Renal pelvis (tissue), 4 donors: ENCODE measurements around the gene PYGM. TPM values are rescaled to one million over a fixed set of nuclear protein-coding genes. Genes with fewer than 3 reads are reported as not detected.

Experiments
- DNase-seq: peaks from one replicate; pipeline ENCODE4 v3.0.0-alpha.2; 2013
- polyA plus RNA-seq, 3 donors: library from polyadenylated mRNA; unstranded; fragments of 120-200 nt; gene quantifications; one replicate each; pipeline ENCODE4 v1.2.1, GENCODE V29; 2013; ENCODE audit not compliant: insufficient read length in 3 of 3

The PYGM gene
- polyA plus RNA-seq, 3 donors: 2.2 to 2.4 (median 2.3) TPM

DNA sequence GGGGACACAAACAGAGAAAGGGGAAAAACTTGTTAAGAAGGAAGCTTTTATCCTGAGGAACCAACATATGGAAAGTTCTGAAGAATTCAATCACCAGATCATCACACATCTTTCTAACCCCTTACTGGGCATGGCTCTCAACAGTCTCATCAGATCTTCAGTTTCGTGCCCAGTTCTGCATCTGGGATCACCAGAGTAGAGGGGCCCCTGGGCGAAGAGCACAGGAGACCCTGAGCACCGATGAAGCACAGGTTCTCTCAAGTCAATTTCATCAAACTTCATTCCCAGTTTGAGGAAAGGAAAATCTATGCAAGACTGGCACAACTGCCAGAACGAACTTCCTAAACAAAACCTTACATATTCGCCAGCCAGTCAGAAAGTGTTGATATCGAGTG, 8.5 kb upstream of the PYGM start:
- DNase-seq: no peak

DNA sequence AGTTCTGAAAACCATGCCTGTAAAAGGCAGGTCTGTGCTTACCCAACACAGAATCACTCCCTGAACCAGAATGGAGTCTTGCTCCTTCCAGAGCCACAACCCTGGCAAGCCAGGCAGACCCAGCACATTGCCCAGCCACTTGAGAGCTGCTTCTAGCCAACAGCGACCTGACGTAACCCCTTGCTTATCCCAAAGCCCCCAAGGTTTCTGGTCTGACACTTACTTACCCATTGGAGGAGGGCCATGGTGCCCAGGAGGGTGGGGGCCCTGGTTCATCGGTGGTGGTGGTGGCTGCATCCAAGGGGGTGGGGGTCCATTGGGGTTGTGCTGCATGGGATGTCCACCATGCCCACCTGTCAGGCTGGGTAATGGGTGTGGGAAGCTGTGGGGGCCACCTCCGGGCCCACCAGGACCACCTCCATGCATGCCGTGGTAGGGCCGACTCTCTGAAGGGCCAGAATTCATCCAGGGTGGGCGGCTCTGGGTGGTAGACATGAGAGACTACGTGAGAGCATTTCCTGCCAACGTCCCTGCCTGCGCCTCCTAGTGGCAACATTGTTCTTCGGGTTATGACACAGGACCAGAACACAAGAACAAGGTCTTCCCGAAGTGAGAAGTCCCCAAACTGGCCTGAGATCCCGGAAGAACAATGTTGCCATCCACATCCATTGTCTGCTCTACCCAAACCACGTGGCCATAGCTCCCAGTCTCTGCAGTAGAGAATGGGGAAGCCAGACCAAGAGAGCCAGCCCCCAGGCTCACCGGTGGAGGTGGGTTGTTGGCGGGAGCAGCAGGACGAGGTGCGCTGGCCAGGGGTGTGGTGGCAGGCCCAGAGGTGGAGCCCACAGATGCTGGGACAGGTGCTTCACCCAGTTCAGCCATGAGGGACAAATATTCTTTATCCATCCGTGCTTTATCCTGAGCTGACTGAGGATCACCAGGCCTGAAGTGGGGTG, 7.8 kb upstream of the PYGM start:
- DNase-seq: no peak

DNA sequence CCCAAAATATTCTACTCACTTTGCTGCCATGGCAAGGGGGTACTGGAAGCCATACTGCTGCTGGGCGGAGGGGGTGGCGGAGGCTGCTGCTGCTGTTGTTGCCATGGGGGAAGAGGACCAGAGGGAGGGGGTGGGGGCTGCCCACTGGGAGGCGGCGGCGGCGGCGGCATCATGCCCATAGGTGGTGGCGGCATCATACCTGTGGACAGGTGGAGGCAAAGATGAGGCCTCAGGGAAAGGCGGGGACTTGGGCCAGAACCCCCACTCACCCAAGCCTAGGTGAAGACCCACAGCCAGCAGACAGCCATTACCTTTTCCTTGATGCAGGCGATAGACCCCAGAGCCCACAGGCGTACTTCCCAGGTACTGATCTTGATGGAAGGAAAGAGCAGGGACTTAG, 7.1 kb upstream of the PYGM start:
- DNase-seq: no peak

DNA sequence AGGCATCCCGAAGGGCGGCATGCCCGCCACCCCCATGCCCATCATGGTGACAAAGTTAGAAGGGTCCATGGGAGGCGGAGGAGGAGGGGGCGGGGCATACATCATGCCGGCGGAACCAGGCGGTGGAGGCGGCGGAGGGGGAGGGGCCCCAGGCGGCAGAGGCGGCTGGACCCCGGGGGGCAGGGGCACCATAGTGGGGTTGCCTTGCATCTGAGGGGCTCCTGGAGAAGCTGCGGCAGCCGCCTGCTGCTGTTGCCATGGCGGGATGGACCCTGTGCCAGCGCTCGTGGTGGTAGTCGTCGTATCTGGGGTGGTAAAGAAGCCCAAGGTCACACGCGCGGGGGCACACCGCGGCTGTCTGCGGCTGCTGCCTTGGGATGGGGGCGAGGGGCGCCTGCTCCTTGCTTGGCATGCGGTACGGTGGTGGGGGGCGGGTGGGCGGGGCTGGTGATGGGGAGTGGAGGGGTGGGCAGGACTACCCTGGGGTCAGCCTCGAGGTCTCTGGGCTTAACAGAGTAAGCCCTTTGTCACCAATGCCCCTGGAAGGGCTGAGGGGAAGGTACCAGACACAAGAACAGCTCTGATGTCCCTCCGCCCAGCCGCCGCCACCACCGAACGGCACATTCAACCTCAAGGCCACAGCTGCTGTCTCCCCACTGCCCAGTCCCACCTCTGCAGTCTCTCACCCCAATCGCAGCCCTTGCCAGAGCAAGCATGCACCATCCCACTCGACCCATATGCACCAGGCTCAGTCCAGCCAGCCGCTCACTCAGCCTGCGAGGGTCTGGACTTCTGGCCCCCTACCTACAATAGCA, 6.3 kb upstream of the PYGM start:
- DNase-seq: no peak

DNA sequence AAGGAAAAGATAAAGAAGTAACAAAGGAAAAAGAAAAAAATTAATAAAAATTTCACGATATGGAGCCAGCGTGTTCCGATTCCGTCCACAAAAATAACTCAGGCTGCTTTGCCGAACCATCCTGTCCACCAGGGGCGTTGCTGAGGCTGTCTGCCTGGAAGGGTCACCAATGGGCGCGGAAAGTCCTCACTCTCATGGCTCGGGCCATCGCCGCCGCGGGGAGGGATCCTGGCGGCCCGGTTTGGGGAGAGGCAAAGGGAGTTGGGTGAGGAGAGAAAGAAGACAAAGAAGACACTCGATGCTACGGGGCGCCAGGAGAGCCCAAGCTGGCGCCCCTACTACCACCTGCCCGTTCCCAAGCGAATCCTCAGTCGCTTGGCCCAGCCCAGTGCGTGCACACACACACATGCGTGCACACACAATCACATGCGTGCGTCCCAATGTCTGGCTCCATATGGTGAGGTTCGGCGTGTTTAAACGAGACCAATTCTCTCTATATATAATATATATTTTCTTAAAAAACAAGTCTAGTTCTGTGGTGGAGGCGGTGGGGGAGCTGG, 5.6 kb upstream of the PYGM start:
- DNase-seq: no peak

DNA sequence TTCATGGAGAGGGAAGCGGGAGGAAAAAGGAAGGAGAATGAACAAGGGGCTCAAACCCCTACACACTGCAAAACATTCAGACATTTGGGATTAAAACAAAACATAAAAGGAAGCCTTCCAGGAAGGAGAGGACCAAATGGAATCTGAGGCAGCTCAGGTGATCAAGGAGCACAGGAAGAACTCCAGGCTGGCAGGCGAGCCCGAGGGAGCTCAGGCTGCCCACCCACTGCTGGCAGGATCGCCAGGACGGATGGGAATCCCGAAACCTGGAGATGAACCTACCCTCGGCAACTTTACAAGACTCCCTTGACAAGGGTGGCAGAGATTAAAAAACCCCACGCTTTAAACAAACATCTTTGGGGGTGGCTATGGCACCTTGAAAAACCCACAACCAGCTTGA, 5.0 kb upstream of the PYGM start:
- no peak for DNase-seq

DNA sequence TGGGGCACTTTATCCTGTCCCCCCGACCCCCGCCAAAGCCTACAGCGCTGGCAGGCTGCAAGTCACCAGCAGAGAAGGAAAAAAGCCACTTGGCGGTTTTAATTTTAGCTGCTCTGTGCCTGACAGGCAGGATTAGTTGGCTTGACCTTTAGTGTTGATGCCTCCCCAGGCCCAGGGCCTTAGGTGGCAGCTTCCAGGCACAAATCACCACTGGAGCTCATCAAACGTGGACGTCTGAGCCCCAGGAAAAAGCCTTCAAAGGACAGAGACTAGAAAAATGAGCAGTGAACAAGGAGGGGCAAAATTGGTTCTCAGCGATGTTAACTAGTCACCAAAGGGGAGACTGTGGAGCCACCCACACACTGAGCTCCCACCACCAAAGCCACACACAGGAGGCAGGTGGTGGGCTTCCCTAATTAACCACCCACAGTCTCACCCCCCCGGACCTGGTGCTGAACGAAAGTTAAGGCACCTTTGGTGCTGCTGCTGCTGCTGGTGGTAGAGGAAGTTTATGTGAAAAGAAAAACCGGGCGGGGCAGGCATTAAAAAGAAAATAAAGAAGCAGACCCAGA, 4.4 kb upstream of the PYGM start:
- no peak for DNase-seq

DNA sequence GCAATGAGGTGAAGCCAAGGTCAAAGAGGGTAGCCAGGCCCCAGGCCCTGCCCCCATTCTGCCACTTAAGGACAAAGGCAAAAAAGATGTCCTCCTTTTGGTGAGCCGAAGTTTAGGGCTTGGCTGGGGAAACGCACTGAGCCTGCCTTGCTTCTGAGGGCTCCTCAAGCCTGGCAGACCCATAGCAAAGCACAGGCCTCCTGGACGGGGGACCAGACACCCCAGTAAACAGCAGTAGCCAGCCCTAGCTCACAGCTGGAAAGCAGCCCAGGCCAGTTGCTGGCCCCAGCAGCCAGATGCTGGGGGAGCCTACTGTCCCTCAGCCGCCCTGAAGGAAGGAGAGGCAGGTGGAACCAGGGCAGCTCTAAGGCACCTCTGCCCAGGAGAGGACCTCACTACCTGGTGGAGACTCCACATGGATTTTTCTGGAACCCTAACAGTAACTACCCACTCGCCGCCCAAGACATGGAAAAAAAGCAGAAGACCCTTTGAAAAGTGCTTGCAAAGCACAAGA, 3.8 kb upstream of the PYGM start:
- DNase-seq: no peak

DNA sequence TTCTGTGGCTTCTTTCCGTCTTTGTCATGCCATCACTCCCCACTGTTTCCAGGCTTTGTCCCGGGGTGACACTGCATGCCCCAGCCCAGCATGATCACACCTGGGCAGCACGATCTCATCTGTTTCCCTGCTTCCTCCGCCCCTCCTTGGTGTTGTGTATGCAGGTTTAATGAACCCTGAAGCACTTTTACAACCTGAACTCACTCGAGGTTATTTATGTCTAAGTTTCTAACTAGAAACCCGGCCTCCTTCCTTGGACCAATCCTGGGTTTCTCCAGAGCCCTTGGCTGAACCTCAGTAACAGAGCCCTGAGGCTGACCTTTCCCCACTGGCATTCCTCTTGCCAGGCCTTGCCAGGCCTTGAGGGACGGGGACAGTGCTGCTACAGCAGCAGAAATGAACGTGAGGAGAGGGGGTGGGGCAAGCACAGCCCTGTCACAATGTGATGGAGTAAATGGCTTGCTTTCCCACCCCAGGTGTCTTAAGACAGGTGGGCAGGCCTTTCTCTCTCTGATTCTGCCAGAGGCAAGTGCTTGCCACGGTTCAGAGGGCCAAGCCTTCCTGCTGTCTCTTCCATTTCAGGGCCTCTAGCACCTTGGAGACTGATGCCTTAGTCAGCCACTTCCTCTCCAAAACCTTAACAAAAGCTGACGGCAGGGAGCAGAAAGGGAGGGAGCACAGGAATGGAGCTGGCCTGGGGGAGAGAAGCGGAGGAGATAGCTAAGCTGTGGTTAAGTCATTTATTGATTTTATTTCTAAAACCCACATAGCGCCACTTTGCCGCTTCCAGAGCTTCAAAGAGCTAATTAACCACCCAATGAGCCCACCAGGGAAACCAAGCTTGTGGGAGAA, 3.1 kb upstream of the PYGM start:
- peak; percentile 91 for DNase-seq

DNA sequence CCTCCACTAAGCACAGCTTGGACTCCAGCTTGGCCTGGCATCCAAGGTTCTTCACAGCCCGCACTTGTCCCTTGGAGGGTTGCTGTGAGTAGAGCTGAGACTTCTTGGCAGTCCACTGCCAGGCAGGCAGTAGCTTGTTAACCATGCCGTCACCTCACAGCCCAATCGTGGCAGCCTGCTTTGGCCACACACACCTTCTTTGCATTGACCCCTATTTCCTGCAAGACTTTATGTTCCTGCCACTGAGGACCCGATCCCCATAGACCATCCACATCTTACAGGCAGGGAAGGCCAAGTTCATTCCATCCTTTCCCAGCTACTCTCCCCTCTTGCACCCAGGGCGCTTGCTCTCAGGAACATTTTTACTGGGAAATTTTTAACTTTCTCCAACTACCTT, 2.5 kb upstream of the PYGM start:
- DNase-seq: no peak

DNA sequence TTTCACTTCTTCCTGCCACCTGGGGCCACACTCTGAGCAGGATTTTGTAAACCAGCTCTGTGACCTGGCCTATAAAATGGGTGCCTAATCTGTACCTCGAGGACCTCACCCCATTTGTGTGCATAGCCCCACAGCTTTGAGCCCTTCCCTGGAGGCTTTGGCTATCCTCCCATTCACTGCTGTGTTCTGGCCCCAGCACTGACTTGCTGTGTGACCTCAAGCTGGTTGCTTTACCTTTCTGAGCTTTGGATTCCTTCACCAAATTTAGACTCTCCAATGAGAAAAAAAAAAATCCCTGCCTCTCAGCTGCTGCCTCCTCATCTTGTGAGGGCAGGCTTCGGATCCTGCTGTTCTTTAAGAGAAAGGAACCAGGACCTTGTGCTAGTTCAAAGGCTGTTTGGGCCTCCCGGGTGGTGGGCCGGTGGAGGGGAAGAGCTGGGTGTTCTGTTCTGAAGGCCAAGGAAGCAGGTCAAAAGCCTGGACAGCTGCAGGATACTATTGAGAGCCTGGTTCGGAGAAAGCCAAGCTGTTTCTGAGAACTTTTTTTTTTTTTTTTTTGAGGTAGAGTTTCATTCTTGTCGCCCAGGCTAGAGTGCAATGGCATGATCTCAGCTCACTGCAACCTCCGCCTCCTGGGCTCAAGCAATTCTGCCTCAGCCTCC, 1.1 kb upstream of the PYGM start:
- no peak for DNase-seq

DNA sequence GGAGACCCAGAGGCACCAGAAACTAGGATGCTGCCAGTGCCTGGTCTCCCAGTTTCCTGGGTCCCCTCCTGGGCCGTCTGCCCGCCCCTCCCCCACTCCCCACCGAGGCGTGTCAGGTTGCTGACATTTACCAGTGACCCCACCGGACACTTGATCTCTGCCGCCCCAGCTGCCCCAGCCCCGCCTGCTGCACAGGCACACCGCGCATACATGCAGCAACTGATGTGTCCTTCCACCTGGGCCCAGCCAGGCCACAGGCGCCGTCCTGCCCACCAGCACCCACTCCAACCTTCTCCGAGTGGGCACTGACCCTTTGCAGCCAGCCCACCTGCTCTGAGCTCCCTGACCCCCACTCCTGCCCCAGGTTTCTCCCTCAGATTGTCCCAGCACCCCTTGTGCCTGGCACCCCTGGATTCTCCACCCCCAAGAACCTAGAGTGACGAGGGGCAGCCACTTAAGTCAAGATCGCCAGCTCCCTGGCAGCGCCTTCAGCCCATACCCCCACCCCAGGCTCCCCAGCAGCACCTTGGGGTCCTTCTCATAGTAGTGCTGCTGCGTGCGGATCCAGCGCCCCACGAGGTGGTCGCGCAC, 548 bp downstream of the PYGM start:
- no peak for DNase-seq

DNA sequence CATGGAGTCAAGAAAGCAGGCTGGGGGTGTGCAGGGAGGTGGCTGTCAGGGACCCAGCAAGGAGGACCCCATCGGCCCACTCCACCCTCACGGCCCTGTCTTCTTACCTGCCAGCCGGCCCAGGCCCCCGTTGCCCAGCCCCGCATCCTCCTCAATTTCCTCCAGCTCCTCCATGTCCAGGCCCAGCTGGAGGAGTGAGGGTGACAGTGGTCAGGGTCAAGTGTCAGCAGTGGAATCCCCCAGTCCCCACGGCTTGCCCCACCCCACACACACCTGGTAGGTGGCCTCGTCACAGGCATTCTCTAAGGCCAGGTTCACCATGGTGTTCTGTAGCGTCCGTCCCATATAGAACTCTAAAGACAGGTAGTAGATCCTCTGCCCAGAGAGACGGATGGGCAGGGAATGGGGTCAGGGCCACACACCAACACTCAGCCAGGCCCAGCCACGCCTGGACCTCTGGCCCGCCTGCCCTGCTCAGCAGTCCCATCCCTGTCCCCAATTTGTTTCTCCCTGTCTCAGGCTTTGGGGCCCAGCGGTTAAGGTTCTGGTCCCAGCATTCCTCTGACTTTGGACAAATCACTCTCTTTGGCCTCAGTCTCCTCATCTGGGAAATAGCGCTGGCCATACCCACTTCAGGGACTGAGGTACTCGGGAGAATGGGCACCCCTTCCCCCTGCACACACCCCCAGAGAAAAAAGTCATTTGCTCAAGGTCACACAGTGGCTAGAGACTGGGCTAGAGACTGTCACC, 1.3 kb downstream of the PYGM start:
- DNase-seq: no peak

DNA sequence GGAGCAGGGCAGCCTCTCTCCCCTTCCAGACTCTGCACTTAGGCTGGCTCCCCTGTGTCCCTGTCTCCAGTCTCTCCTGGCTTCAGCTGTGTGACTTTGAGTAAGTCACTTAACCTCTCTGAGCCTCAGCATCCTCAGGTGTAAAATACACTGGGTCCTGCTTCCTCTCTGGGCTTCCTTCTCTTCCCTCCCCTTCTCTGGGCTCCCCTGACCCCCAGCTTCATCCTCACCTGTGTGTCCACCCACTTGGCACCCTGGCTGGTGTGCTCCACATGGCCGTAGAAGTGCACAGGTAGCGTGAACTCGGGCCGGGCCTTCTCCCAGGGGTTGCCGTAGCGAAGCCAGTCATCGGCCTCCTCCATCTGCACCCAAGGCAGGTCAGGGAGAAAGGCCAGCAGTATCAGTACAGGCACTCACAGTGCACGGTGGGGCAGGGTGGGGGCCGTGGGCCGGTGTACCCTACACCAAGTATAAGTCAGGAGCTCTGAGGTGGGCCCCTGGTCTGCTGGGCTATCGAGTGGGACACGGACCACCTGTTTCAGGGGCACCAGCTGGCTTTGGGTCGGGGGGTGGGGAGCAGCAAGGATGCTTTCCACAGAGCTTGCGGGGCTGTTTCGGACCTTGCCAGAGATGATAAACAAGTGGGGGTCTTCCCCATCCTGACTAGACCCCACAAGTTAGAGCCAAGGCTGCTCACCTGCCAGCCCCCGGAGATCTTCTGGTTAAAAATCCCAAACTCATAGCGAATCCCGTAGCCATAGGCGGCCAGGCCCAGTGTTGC, 2.0 kb downstream of the PYGM start:
- no peak for DNase-seq

DNA sequence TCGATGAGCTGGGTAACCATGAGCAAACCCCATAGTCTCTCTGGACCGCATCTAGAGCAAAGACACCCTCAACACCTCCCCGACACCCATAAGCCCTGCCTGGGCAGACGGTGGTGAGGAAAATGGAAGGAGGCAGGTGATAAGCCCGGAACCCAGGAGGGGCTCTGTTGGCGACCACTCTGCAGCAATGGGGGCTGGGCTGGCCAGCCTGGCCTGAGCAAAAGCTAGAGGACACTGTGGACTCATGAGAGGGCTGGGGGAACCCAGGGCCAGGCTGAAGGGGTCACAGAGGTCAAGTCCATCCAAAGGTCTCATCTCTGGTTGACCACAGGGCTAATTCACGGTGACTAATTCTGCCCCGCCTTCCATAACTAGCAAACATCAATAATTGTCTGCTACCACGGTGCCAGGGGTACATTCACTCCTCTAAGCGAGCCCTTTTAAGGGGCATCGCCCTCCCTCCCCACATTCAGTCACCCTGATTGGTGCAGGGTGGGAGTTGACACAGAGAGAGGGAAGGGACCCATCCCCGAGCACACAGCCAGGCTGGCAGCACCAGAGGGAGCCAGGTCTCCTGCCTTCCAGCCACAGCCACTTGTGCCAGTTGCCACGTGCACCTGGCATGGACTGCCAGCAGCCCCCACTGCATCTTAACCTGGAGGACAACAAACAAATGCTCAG, 4.0 kb downstream of the PYGM start:
- DNase-seq: no peak

DNA sequence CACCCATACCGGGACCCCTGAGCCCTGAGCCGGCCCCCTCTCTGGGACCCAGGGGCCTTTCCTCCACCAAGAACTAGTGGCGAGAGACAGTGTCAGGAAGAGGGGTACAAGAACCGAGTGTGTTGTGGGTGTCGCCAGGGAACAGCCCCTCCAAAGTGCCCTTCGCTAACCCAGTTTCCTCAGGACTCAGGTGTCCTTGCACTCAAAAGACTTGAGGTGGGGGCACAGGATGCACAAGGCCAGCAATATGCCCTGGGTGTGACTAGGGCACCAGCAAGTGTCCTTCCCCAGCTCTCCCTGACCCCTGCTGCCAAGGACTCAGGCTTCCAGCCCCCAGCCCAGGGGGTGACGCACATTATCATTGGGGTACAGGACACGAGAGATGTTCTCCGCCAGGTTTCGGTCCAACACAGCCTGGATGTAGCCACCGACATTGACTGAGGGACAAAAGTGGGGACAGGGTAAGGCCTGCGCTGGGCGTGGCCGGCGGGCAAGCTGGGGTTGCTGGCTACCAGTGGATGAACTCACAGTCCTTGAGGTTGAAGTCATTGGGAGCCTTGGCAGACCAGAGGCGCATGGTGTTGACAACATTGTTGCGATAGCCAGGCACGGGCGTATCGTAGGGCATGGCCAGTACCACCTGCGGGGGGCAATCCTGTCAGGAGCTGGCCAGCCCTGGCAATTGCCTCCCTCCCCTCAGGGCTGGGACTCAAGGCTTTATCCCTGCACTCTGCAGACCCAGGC, 4.7 kb downstream of the PYGM start:
- DNase-seq: no peak
